ENCODE measurements around the gene SP140.
"Not testable (repeated sequence)": the region's sequence is repeated elsewhere in the genome, so short reads cannot be mapped to it uniquely, and the experiment has no call there.

GRCh38 chr2:230310792-230311191 lies 85.3 kb downstream of the SP140 start:
- TF ChIP-seq CTCF (IDR thresholded peaks at IDR 0.05; ENCODE audit: poor library complexity); EZH2phosphoT487 (IDR thresholded peaks at IDR 0.05; ENCODE audit: low read depth, severe bottlenecking, unreplicated experiment); EZH2 (IDR thresholded peaks at IDR 0.05; ENCODE audit: borderline replicate concordance): not testable (repeated sequence)

Data from hepatocyte (in vitro differentiated cells).